ENCODE measurements around the gene SPRED2. TPM values are rescaled to one million over a fixed set of nuclear protein-coding genes. Genes with fewer than 3 reads are reported as not detected.

The SPRED2 gene
- total and polyA plus RNA-seq, 10 donors, result 3.5 to 26.4 (median 13.8) TPM

- intact Hi-C loops (cut with DNase I; ENCODE audit: low total_unique reads), result no loop called here
- TF ChIP-seq POLR2A (IDR thresholded peaks at IDR 0.05) (no peak), CTCF (IDR thresholded peaks at IDR 0.05 in 8 of 11, conservative IDR thresholded peaks at IDR 0.05 in 3 of 11) (no peak), POLR2AphosphoS5 (IDR thresholded peaks at IDR 0.05) (no peak)
- Histone ChIP-seq H3K4me1 (peaks cover 22 to 88% (median 51%) of the 10 kb centered on the region in 6 donors), H3K27ac (no peak overlapping the region), H3K9me3 (no peaks in the 10 kb centered on the region), H3K27me3 (replicated peaks in 1 of 7) (no peaks in the 10 kb centered on the region), H3K4me3 (no peak overlapping the region), H3K36me3 (no peaks in the 10 kb centered on the region)
- DNase-seq, result no peak
- WGBS, 5 donors, result 88 to 98% (median 96%) methylated on average over 4 of the region's 4 CpGs
Measured at GRCh38 chr2:65386989-65387388, 45.4 kb downstream of the SPRED2 start.

GRCh38 chr2:65386344-65386743 lies 46.1 kb downstream of the SPRED2 start:
- intact Hi-C loops (cut with DNase I; ENCODE audit: low total_unique reads), result no loop called here
- Histone ChIP-seq H3K9me3 (no peaks in the 10 kb centered on the region), H3K27ac (no peak overlapping the region), H3K4me3 (no peak overlapping the region), H3K4me1 (peaks cover 25 to 91% (median 54%) of the 10 kb centered on the region in 6 donors), H3K27me3 (replicated peaks in 1 of 7) (no peaks in the 10 kb centered on the region), H3K36me3 (no peaks in the 10 kb centered on the region)
- TF ChIP-seq POLR2A (IDR thresholded peaks at IDR 0.05) (no peak), CTCF (IDR thresholded peaks at IDR 0.05 in 8 of 11, conservative IDR thresholded peaks at IDR 0.05 in 3 of 11) (no peak), POLR2AphosphoS5 (IDR thresholded peaks at IDR 0.05) (no peak)
- DNase-seq, result no peak
- WGBS, 5 donors, result 77 to 90% (median 85%) methylated on average over 3 of the region's 3 CpGs

DNA sequence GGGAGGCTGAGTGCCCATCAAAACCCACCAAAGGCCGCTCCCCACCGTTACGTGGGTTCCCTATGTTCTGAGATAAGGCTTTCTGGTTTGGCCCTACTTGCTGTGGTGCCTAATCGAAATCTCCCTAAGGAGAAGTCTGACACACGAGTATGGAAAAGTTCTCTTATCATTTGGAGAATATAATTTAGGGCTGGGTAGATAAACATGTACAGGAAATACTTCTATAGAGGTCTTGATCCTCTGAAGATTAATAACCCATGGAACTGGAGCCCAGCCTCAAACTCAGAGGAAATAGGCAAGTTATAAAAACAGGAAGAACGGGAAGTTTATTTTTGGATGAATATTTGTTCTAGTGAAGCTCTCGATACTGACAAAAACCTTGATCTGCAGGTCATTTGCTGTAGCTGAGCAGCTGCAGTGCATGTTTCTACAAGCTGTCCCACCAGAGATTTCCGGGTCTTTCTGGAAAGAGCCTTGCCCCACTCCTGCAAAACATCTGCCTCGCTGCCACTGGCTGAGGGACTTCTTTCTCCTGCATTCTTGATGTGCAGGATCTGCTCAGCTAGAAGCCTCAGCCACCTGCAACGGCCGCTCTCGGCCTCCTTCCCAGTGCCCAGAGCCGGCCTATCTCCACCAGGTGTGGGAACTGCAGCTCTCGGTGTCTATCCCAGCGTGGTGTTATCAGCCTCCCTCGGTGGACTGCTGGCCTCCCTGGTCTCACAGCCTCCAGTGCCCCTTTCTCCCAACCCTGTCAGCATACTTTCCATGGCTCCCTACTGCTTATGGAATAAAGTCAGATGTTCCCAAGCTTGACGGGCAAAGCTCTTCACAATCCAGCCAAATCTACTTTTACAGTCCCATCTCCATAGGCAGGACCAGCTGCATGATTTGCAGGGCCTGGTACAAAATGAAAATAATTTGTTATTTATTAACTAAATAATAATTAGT lies 48.6 kb downstream of the SPRED2 start:
- Histone ChIP-seq H3K9me3 (no peaks in the 10 kb centered on the region), H3K4me3 (no peak overlapping the region), H3K27ac (peak overlapping the region in 7 of 8 donors; percentile 22 to 73 (median 61)), H3K27me3 (replicated peaks in 1 of 7) (no peaks in the 10 kb centered on the region), H3K36me3 (no peaks in the 10 kb centered on the region), H3K4me1 (peaks cover 25 to 71% (median 41%) of the 10 kb centered on the region in 6 donors)
- no peak for DNase-seq
- intact Hi-C loops (cut with DNase I; ENCODE audit: low total_unique reads), result no loop called here
- TF ChIP-seq CTCF (IDR thresholded peaks at IDR 0.05 in 8 of 11, conservative IDR thresholded peaks at IDR 0.05 in 3 of 11) (no peak), POLR2A (IDR thresholded peaks at IDR 0.05) (no peak), POLR2AphosphoS5 (IDR thresholded peaks at IDR 0.05) (peak in 1 of 3 donors; percentile 16)
- WGBS, 5 donors, result 44 to 53% (median 51%) methylated on average over 17 of the region's 17 CpGs

GRCh38 chr2:65382776-65383357 lies 49.5 kb downstream of the SPRED2 start:
- H3K4me3 ChIP-seq, result peak overlapping the region in 1 of 8 donors; percentile 35
- H3K27ac ChIP-seq, result peak overlapping the region in 7 of 8 donors; percentile 22 to 73 (median 61)
- H3K4me1 ChIP-seq, result peaks cover 25 to 69% (median 45%) of the 10 kb centered on the region in 6 donors
- intact Hi-C loops (cut with DNase I; ENCODE audit: low total_unique reads), result no loop called here
- H3K36me3 ChIP-seq, result no peaks in the 10 kb centered on the region
- DNase-seq, result peak; percentile 89
- H3K27me3 ChIP-seq (replicated peaks in 1 of 7), result no peaks in the 10 kb centered on the region
- WGBS, 5 donors, result 16 to 31% (median 19%) methylated on average over 19 to 20 of the region's 20 CpGs
- TF ChIP-seq POLR2AphosphoS5 (IDR thresholded peaks at IDR 0.05) (peak; percentile 49 to 70 (median 62)), POLR2A (IDR thresholded peaks at IDR 0.05) (no peak), CTCF (IDR thresholded peaks at IDR 0.05 in 8 of 11, conservative IDR thresholded peaks at IDR 0.05 in 3 of 11) (peak in 1 of 11 experiments; percentile 18)
- no peaks in the 10 kb centered on the region for H3K9me3 ChIP-seq

Measured in spleen (tissue), 11 donors.